Ramos (cell line): ENCODE data around the gene ANKRD13A.
"Not testable (repeated sequence)": the region's sequence is repeated elsewhere in the genome, so short reads cannot be mapped to it uniquely, and the experiment has no call there.

Experiments used
- in situ Hi-C: fragments of 300-500 bp; cut with MboI; formaldehyde crosslinking; loops from one replicate; pipeline ENCODE4 v1.14.3; 2022; ENCODE audit warnings: low sequenced_read_pairs; ENCODE audit not compliant: unreplicated experiment

The ANKRD13A gene

GRCh38 chr12:110073049-110073831 lies 74.0 kb downstream of the ANKRD13A start:
- in situ Hi-C loops, result no loop called here

GRCh38 chr12:110074089-110074488 lies 74.9 kb downstream of the ANKRD13A start:
- in situ Hi-C loops, result no loop called here

DNA sequence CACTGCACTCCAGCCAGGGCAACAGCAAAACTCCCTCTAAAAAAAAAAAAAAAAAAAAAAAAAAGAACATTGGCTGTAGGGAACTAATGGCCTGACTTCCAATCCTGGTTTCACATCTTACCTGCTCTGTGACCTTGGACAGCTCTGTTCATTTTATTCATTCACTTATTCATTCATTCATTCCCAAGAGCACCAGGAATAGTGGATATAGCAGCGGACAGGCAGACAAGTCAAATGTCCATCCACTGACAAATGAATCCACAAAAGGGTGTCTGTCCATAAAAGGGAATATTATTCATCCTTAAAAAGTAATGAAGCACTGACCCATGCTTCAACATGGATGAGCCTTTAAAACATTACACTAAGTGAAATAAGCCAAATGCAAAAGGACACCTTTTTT lies 76.7 kb downstream of the ANKRD13A start:
- in situ Hi-C loops, result no loop called here

GRCh38 chr12:110077800-110078199 lies 78.6 kb downstream of the ANKRD13A start:
- in situ Hi-C loops, result no loop called here

DNA sequence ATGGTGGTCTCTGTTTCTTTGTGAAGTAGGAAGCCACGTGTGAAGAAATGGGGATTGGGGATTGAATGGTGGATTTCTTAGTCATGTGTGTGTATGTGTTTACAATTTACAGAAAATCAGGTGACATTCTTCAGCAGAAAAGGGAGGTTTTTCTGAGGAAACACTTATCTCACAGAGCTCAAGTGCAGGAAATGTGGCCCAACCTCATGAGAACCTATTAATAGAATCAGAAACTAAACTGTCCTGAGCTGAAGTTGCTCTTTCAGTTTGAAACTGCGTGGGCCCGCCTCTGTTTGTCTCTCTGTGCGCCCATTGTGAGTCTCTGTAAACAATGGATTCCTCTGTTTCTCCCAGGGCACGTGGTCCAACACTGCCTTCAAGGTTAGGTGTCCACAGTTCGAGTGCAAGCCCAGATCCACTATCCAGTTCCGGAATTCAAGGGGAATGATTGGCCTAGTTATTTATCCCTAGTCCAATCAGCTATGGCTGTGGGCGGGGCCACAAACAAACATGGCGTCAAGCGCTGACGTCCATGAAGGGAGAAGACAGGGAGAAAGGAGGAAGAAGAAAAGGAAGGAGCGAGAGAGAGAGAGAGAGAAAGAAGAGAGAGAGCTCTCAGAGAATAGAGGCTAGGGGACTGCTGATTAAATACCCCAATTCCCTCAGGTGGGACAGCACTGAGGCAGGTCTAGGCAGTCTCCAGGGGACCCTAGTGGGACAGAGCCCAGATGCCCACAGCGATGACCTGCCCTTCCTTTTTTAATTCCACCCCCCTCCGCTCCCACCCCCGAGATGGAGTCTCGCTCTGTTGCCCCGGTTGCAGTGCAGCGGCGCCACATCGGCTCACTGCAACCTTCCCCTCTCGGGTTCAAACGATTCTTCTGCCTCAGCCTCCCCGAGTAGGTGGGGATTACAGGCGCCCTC lies 80.5 kb downstream of the ANKRD13A start:
- in situ Hi-C loops, result no loop called here

DNA sequence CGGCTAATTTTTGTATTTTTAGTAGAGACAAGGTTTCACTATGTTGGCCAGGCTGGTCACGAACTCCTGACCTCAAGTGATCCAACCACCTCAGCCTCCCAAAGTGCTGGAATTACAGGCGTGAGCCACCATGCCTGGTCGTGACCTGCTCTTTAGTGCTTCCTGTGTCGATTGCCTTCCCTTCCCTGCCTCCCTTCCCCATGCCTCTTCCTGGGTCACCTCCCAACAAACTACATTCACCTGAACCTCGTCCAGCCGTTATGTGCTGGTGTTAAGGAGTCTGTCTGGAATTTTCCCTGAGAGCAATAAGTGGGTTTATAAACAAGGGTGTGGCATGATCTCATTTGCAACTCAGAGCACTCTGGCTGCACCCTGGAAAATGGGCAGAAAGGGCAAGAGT lies 81.2 kb downstream of the ANKRD13A start:
- in situ Hi-C loops, result no loop called here

GRCh38 chr12:110084314-110085015 lies 85.2 kb downstream of the ANKRD13A start:
- in situ Hi-C loops, result no loop called here

- in situ Hi-C loops, result not testable (repeated sequence)
These were observed 89.0 kb downstream of the ANKRD13A start for GRCh38 chr12:110088216-110088615.

DNA sequence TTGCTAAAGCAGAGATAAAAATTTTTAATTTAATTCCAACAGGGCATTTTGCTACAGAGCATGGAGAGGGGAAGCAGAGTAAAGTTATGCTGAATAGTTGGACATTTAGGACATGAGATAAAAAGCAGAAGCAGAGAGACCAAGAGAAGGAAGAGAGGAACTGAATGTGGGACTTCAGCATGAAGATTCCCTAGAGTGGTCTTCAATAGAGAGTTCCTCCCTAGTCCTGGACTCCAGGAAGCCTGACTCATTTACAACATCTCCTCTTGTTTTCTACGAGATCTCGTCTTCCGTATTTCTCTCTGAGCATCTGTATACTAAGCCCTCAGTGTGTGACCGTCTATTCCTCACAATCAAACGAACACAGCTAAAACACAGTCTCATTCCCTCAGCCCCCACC lies 89.7 kb downstream of the ANKRD13A start:
- in situ Hi-C loops, result no loop called here
